NK-92 (cell line): Measurements from ENCODE around the gene USP9X.
"Not testable (repeated sequence)": the region's sequence is repeated elsewhere in the genome, so short reads cannot be mapped to it uniquely, and the experiment has no call there.

Source experiments
- DNase-seq: peaks from one replicate; lab custom pipeline; 2025; ENCODE audit not compliant: unreplicated experiment; lab: John Stamatoyannopoulos, UW

Gene USP9X

DNA sequence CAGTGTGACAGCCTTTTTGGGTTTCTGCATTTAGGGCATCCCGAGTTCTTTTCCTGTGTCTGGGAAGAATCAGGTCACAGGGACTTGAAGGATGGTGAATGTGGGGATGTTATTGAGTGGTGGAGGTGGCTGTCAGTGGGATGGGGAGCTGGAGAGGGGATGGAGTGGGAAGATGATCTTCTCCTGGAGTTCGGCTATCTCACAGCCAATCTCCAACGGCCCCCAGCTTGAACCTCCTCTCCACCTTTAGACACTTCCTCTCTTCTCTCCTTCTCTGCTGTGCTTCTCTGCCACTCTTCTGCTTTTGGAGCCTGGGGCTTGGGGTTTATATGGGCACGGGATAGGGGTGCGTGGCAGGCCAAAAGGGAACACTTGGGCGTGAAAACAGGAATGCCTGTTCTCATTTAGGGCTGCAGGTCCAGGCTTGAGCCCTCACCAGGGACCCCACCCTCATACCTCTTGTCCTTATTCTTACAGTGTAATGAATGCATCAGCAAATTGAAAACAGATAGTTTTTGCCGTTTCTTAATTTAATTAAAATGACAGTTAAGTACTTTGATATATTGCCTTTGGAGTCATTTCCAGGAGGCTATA, 37.5 kb downstream of the USP9X start:
- DNase-seq = no peak

DNA sequence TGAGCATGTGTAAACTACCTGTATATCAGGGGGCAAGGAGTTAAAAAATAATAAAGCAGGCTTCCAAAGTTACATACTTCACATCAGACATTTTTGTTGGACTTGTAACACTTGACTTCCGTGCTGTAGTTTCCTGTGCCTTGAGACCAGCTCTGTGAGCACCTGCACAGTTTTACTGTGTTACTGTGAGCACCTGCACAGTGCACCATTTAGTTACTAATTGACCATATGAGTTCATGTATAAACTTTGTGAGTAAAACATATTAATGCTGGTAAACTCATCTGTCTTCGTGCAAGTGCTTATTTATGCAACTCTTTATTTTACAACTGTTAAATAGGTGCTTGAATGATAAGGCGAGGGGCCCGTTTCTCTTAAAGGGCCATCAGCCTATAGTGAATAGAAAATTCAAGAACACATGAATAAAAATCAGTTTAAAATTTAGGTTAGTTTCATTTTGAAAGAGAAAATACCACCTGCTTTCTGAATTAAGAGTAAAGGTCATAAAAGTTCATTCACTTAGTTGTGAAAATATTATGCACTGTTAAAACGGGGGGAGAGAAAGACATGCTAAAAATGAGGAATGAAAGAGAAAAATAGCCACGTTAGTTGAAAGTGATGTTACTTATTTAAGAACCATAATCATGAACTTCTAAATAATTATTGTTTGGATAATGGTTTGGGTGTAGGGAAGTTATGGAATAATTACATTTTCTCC, 42.4 kb downstream of the USP9X start:
- no peak for DNase-seq

DNA sequence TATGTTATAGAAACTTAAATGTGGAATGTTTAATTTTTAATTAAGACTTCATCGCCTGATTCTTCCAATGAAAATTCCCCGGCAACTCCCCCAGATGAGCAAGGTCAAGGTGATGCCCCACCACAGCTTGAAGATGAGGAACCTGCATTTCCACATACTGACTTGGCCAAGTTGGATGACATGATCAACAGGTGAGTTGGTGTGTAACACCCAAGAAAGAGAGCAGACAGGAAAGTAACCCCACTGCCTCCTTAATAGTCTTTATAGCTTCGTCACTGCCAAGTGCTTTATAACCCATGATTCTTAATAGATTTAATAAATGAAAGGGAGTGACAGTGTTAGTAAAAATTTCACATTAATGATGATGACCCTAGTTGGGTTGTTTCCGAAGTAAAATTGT, 43.7 kb downstream of the USP9X start:
- no peak for DNase-seq

DNA sequence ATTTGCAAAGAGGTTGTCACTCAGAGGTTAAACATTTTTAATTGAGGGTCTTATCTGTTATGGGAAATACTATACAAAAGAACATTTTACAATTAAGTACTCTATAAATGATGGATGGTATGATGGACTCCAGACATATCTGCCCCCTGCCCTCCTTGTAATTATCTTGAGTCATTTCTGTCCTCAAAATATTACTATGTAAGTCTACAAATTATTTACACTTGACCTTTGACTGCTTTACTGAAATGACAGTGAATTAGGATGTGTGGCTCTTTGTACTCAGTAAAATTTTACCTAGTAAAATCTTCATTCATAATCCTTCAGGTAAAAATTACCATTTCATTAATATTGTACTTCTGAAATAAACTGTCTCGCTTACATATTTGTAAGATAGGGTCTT, 46.5 kb downstream of the USP9X start:
- no peak for DNase-seq

DNA sequence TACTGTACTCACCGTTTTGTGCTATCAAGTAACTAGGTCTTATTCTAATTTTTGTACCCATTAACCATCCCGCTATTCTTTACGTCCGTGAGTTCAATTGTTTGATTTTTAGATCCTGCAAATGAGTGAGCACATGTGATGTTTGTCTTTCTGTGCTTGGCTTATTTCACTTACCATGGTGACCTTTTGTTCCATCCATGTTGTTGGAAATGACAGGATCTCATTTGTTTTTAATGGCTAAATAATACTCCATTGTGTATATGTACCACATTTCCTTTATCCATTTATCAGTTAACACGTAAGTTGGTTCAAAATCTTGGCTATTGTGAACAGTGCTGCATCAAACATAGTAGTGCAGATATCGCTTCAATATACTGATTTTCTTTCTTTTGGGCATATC, 48.3 kb downstream of the USP9X start:
- no peak for DNase-seq

DNA sequence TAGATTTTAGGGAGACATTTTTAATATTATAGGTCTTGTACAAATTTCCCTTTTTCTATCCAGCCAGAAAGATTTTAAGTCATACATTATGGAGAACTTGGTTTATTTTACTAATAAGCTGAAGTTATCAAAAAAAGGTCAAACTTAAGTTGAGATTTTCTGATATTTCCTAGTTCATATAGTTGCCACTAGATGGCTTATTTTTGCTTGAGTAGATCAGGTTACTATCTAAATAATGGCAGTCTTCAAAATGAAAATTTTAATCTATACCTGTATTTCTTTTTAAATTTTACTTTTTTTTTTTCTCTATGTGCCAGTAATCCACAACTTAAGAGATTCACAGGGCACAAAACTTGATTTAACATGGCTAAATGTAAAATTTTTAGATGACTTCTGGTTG, 52.3 kb downstream of the USP9X start:
- DNase-seq = no peak

DNA sequence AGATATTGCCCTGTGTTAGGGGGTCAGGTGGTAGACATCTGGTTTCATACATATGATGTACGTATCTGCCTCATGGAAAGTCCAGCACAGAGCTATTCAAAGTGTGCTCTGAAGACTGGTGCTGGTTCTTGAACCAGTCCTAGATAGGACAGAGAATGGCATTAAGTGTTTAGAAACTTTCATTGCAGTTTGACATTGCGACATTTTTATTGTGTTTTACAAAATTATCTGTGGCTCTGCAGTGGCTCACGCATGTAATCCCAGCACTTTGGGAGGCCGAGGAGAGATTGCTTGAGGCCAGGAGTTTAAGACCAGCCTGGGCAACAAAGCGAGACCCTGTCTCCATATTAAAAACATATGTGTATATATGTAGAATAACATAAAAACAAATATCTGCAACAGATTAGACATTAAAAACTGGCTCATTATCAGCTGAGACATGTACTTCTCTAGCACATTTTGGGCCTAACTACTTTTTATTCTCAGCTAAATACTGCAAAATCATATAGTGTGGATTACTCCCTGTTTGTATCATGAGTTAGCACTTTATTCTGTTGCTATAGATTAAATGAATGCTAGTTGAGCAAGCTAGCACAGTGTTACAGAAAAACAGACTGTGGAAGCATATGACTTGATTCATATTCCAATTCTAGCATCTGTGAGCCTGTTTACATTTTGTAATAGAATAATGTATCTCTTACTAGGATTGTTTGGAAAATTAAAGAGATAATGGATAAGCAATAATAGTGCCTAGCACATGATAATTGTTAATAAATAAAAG, 57.1 kb downstream of the USP9X start:
- DNase-seq = no peak

DNA sequence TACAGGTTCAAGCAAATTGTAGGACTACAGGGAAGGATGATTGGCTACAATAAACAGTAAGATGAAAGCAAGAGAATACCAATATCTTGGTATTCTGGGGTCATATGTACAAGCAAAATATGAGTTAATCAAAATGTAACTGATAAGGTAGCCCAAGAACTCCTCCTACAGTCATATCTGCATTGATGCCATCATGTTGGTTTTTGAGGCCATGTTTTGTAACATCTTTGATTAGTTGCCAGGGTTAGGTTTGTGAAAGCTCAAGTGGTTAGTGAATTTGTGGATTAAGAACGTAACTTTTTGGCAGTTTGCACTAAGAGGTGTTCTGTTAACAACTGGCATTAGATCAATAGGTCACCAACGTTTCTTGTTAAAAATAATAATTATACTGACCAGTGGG, 59.6 kb downstream of the USP9X start:
- no peak for DNase-seq

DNA sequence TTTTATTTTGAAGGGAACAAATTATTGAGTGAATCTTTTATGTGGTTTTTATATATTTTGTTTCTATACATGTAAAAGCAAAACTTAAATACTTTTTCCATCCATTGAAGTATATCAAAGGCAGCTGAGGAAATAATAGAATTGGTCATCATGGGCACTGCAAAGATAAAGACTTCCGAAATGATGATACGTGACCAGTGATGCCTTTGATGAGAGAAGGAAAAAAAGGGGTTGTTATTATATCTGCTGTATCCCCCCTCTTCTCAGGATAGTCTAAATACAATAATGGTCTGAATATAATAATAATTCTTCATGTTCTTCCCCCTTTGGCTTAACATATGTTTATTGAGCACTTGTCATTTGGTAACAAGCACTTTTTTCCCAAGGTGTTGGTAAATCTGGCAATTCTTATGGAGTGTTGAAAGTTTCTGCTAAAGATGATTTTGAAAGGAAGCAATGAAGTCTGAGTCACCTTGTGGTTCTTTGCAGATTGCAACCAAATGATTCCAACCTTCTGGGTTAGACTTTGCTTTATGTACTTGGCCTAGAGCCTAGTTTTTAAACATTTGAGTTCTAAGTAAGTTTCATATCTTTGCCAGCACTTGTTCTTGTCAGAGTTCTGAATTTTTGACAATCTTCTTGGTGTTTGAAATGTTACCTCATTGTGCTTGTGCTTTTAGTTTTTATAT, 60.8 kb downstream of the USP9X start:
- no peak for DNase-seq

DNA sequence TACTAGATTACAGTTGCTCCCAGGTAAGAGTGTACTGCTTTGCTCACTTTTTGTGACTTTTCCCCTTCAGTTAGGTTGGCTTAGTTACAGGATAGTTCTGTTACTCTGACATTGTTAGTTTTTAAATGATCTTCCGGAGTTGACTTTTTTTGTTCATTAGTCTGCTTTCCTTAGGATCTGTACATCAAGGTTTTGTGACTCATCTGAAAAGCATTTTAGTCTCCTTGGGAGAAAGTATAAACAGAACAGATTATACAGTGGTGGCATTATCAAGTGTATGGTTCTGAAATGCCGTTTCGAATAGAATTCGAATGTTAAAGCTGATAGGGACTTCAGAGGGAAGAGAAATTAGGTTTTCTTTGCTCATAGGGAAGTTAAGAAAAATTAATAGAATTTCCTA, 63.3 kb downstream of the USP9X start:
- no peak for DNase-seq

DNA sequence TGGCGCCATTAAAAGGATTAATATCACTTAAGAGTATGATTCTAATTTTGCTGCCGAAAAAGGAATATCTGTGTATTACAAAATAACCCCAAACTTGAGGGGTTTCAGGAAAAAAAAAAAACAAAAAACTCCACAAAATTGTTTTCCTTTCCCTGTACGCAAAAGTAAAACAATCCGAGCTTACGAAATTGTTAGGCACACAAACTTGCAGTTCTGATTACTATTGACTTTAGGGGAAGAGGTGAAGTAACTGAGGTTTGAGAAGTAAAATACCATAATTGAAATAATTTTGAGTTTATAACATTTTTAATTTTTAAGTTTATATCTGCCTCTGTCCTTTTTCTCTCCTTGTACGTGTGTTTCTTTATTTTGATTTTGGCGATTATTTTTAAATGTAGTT, 64.8 kb downstream of the USP9X start:
- no peak for DNase-seq

DNA sequence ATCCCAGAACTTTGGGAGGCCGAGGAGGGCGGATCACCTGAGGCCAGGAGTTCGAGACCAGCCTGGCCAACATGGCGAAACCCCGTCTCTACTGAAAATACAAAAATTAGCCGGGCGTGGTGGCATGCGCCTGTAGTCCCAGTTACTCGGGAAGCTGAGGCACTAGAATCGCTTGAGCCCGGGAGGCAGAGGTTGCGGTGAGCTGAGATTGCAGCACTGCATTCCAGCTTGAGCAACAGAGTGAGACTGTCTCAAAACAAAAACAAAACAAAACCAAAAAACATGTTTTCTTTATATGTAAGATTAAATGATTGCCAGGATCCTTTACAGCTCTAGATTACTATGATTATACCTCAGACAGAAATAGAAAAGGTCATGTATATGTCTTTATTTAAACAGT, 66.5 kb downstream of the USP9X start:
- not testable (repeated sequence) for DNase-seq

DNA sequence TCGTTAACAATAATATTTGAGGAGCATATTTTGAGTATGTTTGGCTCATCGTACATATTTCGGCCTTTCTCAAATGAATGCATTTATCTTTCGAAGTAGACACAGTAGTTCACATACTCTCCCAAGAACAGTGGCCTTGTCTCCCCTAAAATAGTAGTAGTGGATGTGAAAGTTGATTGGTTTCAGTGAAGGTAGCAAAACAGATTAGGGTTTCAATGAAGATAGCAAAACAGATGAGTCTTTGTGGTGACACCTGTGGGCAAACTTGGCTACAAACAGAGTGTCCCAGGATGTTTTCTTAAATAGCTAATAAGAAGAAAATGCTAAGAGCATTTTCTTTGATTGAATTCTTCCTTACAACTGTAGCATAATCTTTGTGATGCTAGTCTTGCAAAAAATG, 67.0 kb downstream of the USP9X start:
- DNase-seq = no peak

DNA sequence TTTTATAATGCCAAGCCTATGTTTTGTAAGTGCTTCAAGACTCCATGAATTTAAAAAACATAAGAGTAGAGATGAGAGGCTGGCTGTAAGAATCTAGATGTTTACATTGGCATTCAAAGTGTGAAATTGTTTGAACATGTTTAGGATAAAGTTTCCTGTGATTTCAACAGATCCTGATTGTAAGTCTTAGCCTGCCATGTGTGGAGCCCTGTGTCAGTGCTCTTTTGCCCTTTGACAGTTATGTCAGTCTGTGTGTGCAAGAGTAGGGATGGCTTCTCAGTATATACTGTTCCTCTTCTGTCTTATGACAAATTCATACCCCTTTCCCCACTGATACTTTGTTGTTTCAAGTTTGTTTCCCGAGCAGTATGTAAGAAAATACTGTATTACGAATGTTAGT, 68.2 kb downstream of the USP9X start:
- DNase-seq = no peak

DNA sequence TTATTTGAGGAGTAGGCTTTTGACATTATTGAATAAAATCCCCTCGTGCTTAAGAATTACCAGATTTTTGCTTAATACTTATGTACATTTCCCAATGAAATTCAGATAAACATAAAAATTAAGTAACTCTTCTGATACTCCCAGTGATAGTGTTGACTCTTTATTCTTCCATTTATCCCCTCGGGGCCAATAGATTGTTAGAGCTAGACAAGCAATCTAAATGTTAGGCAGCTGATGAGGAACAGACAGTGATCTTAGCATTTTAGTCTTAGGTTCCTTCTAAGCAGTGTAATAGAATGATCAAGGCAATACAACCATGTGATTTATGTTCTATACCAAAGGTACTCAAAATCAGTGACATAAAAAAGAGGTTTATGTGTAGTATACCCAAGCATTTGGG, 68.7 kb downstream of the USP9X start:
- DNase-seq = no peak

DNA sequence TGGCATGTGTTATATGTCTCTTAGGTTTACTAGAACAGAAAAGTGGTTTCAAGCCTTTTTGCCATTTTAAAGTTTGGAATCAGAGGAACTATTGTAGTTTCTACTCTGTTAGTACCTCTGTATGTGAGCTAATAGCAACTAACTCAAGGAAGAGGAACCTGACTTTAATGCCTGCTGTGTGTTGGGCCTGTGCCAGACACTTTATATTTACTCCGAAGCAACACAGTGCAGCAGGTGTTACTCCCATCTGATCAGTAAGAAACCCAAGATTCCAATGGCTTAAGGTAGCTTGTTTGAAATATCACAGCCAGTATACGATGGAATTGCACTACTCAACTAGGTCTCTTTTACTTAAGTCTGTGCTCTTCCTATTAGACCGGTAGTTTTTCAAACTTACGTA, 79.2 kb downstream of the USP9X start:
- no peak for DNase-seq

DNA sequence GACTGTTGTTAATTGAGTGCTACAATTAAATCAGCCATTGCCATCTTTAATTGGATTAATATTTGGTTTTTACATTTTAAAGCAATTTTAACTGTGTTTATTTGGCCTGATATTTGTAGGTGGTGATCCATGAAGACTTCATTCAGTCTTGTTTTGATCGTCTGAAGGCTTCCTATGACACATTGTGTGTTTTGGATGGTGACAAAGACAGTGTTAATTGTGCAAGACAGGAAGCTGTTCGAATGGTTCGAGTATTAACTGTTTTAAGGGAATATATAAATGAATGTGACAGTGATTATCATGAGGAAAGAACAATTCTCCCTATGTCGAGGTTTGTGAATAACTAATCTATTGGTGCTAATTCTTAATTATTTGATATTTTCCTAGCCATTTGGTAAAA, 82.6 kb downstream of the USP9X start:
- DNase-seq = no peak

DNA sequence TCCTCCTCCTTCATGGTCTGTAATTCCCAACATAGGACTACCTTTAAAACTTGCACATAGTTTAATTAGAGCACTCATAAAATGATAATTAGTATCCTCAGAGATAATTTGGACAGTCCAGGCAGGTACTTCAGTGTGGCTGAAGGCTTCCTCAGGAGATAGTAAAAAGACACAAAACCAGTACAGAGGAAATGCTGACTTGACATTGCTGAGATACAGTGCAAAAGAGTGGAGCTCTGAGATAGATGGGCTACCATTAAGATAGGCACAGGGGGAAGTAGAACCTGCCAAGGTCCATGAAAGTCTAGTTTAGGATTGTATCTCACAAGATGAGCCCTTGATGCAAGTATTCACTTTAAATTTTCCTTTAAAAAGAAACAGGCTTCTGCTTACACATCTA, 91.0 kb downstream of the USP9X start:
- no peak for DNase-seq

DNA sequence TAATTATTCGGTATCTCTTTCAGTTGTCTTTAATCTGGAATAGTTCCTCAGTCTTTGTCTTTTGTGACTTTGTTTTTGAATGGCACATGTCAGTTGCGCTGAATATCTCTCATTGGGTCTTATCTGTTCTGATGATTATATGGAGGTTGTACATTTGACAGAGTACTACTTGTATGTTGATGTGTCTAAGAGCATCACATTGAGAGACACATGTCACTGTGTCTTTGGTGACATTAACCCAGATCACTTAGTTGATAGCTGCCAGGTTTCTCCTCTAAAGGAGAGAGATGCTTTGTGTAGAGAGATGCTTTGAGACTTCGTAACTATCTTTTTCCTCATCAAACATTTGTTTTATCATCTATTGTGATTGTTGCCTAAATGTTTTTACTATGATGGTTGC, 92.1 kb downstream of the USP9X start:
- no peak for DNase-seq

DNA sequence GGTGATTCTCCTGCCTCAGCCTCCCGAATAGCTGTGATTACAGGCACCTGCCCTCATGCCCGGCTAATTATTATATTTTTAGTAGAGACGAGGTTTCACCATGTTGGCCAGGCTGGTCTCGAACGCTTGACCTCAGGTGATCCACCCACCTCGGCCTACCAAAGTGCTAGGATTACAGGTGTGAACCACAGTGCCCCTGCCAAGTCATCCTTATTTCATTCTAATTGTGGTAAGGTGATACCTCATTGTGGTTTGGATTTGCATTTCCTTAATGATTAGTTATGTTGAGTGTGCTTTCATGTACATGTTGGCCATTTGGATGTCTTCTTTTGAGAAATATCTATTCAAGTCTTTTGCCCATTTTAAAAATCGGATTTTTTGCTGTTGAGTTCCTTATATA, 93.0 kb downstream of the USP9X start:
- DNase-seq = no peak

DNA sequence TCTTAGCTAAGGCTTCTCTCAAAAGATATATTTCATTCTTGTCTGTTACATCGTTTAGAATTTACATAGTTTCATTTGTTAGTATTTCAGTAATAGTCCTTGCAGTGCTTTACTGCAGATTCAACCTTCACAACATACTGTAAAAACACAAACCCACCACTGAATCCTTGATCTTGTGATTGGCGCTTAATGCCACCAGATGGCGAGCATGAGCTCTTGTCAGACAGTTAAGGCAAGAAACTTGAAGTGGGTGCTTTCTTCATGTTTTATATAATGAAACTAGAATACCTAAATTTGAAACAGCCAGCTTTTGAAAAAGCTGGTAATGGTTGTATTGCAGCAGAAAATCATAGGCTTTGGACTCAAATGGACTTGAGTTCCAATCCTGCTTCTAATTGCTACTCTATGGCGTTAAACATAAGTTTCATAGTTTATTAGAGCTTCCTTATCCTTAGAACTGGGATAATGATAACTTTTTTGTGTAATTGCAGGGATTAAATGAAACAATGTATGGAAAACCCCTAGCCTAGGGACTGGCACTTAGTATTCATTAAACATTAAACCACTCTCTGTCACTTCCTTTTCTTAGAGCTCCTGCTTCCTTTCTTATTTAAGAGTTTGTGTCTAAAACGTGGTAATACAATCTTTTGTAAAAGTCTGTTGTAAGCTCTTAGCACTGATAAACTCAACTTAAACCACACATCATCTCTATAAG, 95.1 kb downstream of the USP9X start:
- DNase-seq = no peak
